GM23248 (cell line): Measurements from ENCODE around the gene GBP7.

Source experiments
- EZH2 ChIP-seq: fragments of 200-600 bp; sonication (generic); IDR thresholded peaks from 2 replicates; pipeline ENCODE4 v1.6.1; 2018; ENCODE audit warnings: antibody characterized with exemption, mild to moderate bottlenecking; ENCODE audit not compliant: insufficient read depth, poor library complexity, severe bottlenecking
- EZH2phosphoT487 ChIP-seq: fragments of 200-600 bp; sonication (generic); IDR thresholded peaks from 2 replicates; pipeline ENCODE4 v1.6.1; 2018; ENCODE audit warnings: antibody characterized with exemption, moderate library complexity, mild to moderate bottlenecking, low read depth; ENCODE audit not compliant: insufficient read depth

- TF ChIP-seq EZH2: no peak
- no peak for TF ChIP-seq EZH2phosphoT487
Observed at GRCh38 chr1:89133747-89134146, 42.1 kb downstream of the GBP7 start.
